Esophagus muscularis mucosa (tissue), 3 donors: ENCODE data around the gene AKIP1.
A peak's percentile ranks its signal among the peaks of the same experiment; 100 is the strongest.

Source experiments
- CTCF ChIP-seq, 3 experiments: fragments of 200-600 bp in 2 of 3; fragments of 450-650 bp in 1 of 3; sonication (generic) in 2 of 3; IDR thresholded peaks; one replicate each; pipeline ENCODE4 v1.5.1; 2017 to 2019; ENCODE audit warnings: antibody characterized with exemption in 3 of 3, mild to moderate bottlenecking in 2 of 3, moderate library complexity in 1 of 3
- EP300 ChIP-seq: sonication (generic); formaldehyde crosslinking; IDR thresholded peaks from one replicate; pipeline ENCODE4 v1.6.1; 2017; ENCODE audit warnings: antibody characterized with exemption

- TF ChIP-seq CTCF (IDR thresholded peaks at IDR 0.05), result peak in 1 of 3 experiments; percentile 1
- TF ChIP-seq EP300, result no peak
Measured at GRCh38 chr11:8914661-8915018, 3.7 kb downstream of the AKIP1 start.
